ENCODE data around the gene PRR33. TPM values are rescaled to one million over a fixed set of nuclear protein-coding genes. Genes with fewer than 3 reads are reported as not detected.
A peak's percentile ranks its signal among the peaks of the same experiment; 100 is the strongest.

PRR33 gene
- total and polyA plus RNA-seq, 4 donors, result not detected

- no peak for TF ChIP-seq SP1 (IDR thresholded peaks at IDR 0.05)
- peak overlapping the region in 1 of 2 donors; percentile 7 for H3K27ac ChIP-seq (ENCODE audit: low read depth in 1 of 2, low read length in 2 of 2)
- no peak for DNase-seq (ENCODE audit: low spot score)
- H3K27me3 ChIP-seq (ENCODE audit: control insufficient read depth in 4 of 4, insufficient read depth in 4 of 4, low read length in 3 of 4), result no peaks in the 10 kb centered on the region
- no peak overlapping the region for H3K9ac ChIP-seq (ENCODE audit: low read depth in 1 of 2, low read length in 2 of 2)
- no peaks in the 10 kb centered on the region for H3K9me3 ChIP-seq (ENCODE audit: control insufficient read depth in 4 of 4, low read length in 3 of 4)
- no peaks in the 10 kb centered on the region for H3K4me1 ChIP-seq (ENCODE audit: control insufficient read depth in 4 of 4, insufficient read depth in 4 of 4, low read length in 3 of 4)
- H3K4me3 ChIP-seq (ENCODE audit: low read depth in 1 of 3, low read length in 3 of 3), result no peak overlapping the region
- peaks cover 0 to 2% (median 0%) of the 10 kb centered on the region in 4 donors for H3K36me3 ChIP-seq (ENCODE audit: control insufficient read depth in 4 of 4, insufficient read depth in 3 of 4, low read depth in 1 of 4, low read length in 3 of 4)
- 90% methylated on average over 13 of the region's 13 CpGs for WGBS
These were observed 12.3 kb downstream of the PRR33 start for GRCh38 chr11:1879342-1879940.

- DNase-seq (ENCODE audit: low spot score), result no peak
- H3K27me3 ChIP-seq (ENCODE audit: control insufficient read depth in 4 of 4, insufficient read depth in 4 of 4, low read length in 3 of 4), result no peaks in the 10 kb centered on the region
- H3K9ac ChIP-seq (ENCODE audit: low read depth in 1 of 2, low read length in 2 of 2), result no peak overlapping the region
- no peaks in the 10 kb centered on the region for H3K9me3 ChIP-seq (ENCODE audit: control insufficient read depth in 4 of 4, low read length in 3 of 4)
- WGBS, result 92% methylated on average over 30 of the region's 30 CpGs
- no peak overlapping the region for H3K4me3 ChIP-seq (ENCODE audit: low read depth in 1 of 3, low read length in 3 of 3)
- TF ChIP-seq ATF3 (IDR thresholded peaks at IDR 0.05) (no peak), EGR1 (IDR thresholded peaks at IDR 0.05; ENCODE audit: low read depth in 2 of 2) (no peak), HNF4A (conservative IDR thresholded peaks at IDR 0.05) (no peak), ZBTB33 (IDR thresholded peaks at IDR 0.05) (no peak), YY1 (IDR thresholded peaks at IDR 0.05) (no peak), HNF4G (IDR thresholded peaks at IDR 0.05) (no peak), JUND (IDR thresholded peaks at IDR 0.05) (no peak), MAX (IDR thresholded peaks at IDR 0.05) (no peak)
- peaks cover 0 to 2% (median 0%) of the 10 kb centered on the region in 4 donors for H3K36me3 ChIP-seq (ENCODE audit: control insufficient read depth in 4 of 4, insufficient read depth in 3 of 4, low read depth in 1 of 4, low read length in 3 of 4)
- H3K27ac ChIP-seq (ENCODE audit: low read depth in 1 of 2, low read length in 2 of 2), result no peak overlapping the region
- H3K4me1 ChIP-seq (ENCODE audit: control insufficient read depth in 4 of 4, insufficient read depth in 4 of 4, low read length in 3 of 4), result no peaks in the 10 kb centered on the region
These were observed 13.3 kb downstream of the PRR33 start for GRCh38 chr11:1878137-1879031.

- no peak for DNase-seq (ENCODE audit: low spot score)
- Histone ChIP-seq H3K27me3 (ENCODE audit: control insufficient read depth in 4 of 4, insufficient read depth in 4 of 4, low read length in 3 of 4) (no peaks in the 10 kb centered on the region), H3K9me3 (ENCODE audit: control insufficient read depth in 4 of 4, low read length in 3 of 4) (no peaks in the 10 kb centered on the region), H3K36me3 (ENCODE audit: control insufficient read depth in 4 of 4, insufficient read depth in 3 of 4, low read depth in 1 of 4, low read length in 3 of 4) (peaks cover 0 to 2% (median 0%) of the 10 kb centered on the region in 4 donors), H3K4me1 (ENCODE audit: control insufficient read depth in 4 of 4, insufficient read depth in 4 of 4, low read length in 3 of 4) (no peaks in the 10 kb centered on the region), H3K27ac (ENCODE audit: low read depth in 1 of 2, low read length in 2 of 2) (no peak overlapping the region), H3K4me3 (ENCODE audit: low read depth in 1 of 3, low read length in 3 of 3) (no peak overlapping the region), H3K9ac (ENCODE audit: low read depth in 1 of 2, low read length in 2 of 2) (no peak overlapping the region)
- 64% methylated on average over 33 of the region's 33 CpGs for WGBS
- TF ChIP-seq JUND (IDR thresholded peaks at IDR 0.05), result no peak
- TF ChIP-seq RXRA (IDR thresholded peaks at IDR 0.05), result no peak
- no peak for TF ChIP-seq HNF4A (conservative IDR thresholded peaks at IDR 0.05)
- TF ChIP-seq RAD21 (IDR thresholded peaks at IDR 0.05), result no peak
- TF ChIP-seq YY1 (IDR thresholded peaks at IDR 0.05), result no peak
- TF ChIP-seq FOXA2 (IDR thresholded peaks at IDR 0.05), result no peak
- TF ChIP-seq TAF1 (conservative IDR thresholded peaks at IDR 0.05), result no peak
- TF ChIP-seq NR2F2 (IDR thresholded peaks at IDR 0.05), result no peak
- TF ChIP-seq MAX (IDR thresholded peaks at IDR 0.05), result no peak
- no peak for TF ChIP-seq EGR1 (IDR thresholded peaks at IDR 0.05; ENCODE audit: low read depth in 2 of 2)
- TF ChIP-seq FOXA1 (IDR thresholded peaks at IDR 0.05), result no peak
- TF ChIP-seq ZBTB33 (IDR thresholded peaks at IDR 0.05), result no peak
- no peak for TF ChIP-seq GABPA (IDR thresholded peaks at IDR 0.05 in 1 of 2, conservative IDR thresholded peaks at IDR 0.05 in 1 of 2)
- no peak for TF ChIP-seq ATF3 (IDR thresholded peaks at IDR 0.05)
These were observed 14.2 kb downstream of the PRR33 start for GRCh38 chr11:1877211-1878136.
